NCI-H526 (cell line): ENCODE results near the gene GPHN.

Experiments
- DNase-seq, 2 experiments: peaks; one replicate each; lab custom pipeline; 2025; lab: John Stamatoyannopoulos, UW

Gene GPHN

DNA sequence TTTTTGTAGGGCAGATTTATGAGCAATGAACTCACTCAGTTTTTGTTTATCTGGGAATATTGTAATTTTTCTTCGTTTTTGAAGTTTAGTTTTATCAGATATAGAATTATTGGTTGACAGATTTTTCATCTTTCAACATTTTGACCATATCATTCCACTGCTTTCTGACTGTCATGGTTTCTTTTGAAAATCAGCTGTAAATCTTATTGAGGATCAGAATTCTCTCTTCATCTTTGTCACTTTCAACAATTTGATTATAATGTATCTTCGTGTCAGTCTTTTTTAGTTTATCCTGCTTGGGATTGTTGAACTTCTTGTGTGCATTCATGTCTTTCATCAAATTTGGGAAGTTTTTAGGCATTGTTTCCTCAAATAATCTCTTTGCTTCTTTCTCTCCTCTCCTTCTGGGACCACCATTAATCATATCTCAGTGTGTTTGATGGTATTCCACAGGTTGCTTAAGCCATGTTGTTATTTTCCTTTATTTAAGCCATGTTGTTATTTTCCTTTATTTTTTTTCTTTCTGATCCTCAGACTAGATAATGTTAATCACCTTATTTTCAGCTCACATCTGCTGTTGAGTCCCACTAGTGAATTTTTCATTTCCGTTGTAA lies 451.6 kb downstream of the GPHN start:
- DNase-seq: no peak

DNA sequence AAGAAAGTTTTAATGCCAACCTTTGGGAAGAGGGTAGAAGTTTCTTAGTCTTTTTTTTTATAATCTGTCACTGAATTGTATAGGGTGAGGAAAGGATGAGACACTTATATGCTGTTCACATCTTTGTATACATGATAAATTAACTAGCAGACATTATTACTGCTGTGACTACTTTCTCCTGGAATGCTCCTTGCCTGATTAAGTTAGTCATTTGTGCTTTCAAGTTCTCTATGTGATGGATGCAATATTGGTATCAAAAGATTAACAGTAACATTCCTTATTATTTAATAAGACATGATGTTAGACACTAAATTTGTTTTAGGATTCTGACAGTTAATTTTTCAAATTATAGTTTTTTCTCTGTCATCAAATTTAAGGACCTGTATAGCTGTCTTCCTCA lies 457.9 kb downstream of the GPHN start:
- DNase-seq: no peak

DNA sequence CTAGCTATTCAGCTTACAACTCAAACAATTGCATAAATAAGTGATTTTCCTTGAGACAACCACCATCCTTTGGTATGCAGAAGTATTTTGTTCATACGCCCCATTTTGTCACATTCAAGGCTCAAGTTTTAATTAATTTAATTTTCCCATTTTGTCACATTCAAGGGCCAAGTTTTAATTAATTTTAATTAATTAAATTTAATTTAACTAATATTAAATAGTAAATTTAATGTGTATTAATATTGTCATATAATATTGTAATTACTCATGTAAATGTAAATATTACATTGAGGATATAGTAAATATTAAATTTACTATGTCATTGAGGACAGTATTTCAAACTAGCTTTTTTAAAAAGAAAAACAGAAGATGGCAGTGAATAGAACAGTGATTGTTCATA lies 464.5 kb downstream of the GPHN start:
- DNase-seq: no peak

DNA sequence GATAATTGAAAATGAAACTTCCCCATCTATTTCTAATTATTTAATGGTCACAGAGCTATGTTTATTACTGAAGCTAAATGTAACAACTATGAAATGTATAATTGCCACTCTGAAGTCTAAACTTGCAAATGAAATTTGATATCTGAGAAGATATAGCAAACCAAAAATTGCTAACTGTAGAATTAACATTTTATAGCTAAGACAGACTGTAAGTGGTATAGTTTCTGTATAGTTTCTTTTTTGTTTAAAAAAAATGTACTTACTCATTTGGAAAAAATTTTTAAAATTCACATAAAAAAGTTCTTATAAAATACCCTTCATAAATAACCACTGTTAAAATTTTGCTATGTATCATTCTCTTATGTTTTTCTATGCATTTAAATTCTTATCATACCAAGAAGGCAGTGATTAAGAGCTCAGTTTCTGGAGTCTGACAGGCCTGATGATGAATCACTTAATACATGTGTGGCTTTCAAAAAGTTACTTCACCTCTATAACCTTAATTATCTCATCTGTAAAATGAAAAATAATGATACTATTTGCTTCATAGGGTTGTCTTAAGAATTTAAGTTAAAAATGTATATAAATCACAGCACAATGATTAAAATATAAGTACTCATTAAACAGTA lies 466.6 kb downstream of the GPHN start:
- DNase-seq: no peak

DNA sequence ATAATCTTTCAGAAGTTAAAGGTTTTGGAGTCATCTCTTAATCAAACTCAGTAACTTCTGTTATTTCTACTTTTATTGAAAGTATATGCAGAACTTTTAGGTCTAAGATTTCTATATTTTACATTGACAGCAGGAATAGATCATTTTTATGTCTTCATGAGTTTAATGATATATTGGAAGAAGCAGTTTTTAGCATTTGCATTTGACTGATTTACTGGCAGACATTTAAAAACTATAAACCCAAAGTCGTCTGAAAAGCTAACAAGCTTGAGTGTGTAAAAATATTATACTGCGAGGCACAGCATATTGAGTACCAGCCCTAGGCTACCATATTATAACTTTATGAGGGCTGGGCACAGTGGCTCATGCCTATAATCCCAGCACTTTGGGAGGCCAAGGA lies 467.3 kb downstream of the GPHN start:
- no peak for DNase-seq

DNA sequence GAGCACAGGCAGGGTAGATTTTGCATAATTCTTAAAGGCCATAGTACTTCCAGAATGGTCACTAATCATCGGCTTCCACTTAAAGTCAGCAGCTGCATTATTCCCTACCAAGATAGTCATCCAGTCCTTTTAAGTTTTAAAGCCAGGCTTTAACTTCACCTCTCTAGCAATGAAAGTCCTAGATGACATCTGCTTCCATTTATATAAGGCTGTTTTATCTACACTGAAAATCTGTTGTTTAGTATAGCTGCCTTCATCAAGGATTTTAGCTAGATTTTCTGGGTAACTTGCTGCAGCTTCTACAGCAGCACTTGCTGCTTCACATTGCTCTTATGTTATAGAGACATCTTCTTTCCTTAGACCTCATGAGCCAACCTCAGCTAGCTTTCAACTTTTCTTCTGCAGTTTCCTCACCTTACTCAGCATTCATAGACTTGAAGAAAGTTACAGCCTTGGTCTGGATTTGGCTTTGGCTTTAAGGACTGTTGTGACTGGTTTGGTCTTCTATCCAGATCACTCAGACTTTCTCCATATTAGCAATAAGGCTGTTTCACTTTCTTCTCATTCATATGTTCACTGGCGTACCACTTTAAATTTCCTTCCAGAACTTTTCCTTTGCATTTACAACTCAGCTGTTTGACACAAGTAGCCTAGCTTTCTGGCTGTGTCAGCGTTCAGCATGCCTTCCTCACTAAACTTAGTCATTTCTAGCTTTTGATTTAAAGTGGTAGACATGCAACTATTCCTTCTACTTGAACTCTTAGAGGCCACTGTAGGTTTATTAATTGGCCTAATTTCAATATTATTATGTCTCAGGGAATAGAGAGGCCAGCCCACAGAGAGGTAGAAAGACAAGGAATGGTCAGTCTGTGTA lies 471.4 kb downstream of the GPHN start:
- no peak for DNase-seq

DNA sequence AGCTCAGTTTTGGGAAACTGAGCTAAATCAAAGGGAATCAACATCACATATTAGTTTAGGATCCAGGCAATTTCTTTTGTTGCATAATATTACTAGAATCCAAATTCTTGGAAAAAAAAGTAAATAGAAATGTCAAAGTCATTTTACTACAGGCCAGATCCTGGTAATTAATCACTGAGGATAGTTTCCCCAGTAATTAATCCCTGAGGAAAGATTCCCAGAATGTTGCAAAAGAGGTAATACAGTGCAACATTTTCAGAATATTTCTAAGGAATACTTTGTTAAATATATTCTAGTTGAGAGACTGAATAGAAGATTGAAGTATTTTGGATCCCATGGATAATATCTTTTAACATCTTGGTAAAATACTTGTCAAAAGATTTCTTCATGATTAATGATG lies 474.3 kb downstream of the GPHN start:
- DNase-seq: no peak

DNA sequence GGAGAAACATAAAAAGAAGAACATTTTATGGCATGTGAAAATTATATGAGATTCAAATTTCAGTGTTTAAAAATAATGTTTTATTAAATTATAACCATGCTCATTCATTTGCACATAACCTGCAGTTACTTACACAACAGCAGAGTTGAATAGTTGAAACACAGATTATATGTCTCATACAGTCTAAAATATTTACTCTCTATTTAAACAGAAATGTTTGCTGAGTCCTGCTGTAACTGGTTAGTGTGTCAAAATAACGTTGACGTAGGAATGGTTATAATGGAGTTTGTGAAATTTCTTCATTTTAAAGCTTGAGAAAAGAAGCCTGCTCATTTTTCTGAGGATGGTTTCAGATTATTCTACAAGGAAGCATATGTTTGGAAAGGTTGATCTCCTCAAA lies 484.8 kb downstream of the GPHN start:
- DNase-seq: no peak

DNA sequence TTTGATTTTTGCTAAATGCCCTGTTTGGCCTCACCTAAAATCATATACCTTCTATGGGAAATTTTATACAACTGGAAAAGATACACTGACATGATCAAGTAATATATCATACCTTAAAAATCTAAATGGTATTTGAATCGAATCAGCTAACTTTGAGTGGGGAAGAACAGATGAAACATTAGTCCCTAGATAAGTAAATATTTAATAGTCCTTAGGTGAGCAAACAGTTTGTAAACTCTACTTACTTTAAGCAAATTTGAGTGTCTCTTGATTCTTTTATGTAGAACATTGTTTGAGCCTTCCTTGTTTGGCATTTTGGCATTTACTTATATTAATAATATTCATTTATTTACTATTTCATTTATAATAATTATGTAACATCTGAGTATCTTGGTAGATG lies 485.6 kb downstream of the GPHN start:
- DNase-seq: no peak

DNA sequence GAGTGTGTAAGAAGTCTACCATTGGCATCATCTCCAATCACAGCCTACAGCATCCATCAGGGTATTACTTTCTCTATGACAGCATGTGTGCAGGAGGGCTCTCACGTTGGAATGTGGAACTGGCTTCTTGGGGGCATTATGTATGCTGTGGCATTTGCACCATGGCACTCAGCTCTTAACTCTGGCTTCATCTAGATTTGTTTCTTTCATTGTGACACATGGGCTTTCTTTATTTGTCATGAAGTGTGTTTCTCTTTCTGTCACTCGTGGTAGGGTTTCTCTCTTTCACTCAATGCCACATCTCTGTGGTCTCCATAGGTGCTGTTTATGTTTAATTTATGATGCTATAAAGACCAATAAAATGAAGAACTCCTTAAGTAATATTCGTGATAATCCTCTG lies 490.1 kb downstream of the GPHN start:
- DNase-seq: no peak

DNA sequence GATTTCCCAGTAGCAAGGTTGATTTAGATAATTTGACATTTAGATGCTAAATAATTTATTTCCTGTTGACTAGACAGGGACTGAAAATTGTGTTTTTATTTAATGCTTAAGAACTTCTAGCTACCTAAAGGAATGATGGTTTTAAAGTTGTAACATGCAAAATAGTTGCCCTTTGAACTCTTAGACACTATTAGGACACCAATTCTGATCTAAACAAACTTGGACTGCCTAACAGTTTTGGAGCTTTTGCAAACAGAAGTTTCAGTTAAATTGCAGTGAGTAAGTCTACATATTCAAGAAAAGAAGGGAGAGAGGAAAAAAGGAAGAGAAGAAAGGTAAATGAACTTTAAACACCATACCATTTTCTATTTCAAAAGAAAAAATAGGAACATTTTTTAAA lies 492.0 kb downstream of the GPHN start:
- DNase-seq: no peak

DNA sequence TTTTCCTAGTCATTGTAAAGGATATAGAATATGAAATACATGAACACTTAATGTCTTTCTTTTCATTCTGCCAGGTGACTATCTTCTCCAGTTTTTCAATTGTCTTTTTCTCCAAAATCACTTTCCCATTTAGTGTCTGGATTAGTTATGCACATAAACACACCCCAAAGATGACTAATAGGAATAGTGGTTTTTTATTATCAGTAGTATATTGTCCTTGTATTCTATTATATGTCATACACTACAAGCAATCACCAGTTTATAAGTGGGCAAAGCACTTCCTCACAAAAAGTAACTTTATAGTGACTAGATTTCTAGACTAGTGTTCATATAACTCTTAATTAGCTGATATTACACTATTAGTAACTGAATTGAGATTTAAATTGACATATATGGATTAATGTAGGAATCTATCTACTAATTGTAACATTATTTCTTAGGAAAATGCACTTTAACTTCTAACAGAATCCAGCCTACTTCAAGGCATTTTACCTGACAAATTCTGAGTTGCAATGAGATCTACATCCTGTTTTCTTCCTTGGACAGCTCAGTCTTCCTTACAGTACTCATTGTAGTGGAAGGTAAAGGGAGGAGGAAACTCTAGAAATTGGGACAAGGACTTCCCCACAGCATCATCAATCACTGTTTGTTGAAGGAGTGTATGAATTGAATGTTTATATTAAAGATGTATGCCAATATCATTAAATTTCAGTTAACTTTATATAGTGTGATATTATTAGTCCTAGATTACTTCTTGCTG lies 495.2 kb downstream of the GPHN start:
- no peak for DNase-seq

DNA sequence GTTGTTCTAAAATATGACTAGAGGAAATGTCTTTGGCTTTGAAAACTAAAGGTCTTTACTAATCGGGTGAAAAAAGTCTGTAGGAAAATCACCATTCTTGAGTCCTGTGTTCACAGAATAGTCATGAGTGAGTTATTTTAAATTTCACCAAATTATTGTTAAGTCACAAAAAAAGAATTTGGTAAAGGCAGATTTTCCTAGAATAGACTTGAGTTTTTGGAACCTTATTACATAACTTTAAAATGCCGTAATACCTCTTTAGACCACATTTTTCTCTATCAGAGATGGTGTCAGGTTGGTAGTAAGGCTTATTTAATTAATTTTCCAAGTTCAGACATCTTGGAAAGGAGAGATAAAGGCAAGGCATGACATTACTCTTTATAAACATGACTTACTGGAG lies 496.6 kb downstream of the GPHN start:
- DNase-seq: no peak

DNA sequence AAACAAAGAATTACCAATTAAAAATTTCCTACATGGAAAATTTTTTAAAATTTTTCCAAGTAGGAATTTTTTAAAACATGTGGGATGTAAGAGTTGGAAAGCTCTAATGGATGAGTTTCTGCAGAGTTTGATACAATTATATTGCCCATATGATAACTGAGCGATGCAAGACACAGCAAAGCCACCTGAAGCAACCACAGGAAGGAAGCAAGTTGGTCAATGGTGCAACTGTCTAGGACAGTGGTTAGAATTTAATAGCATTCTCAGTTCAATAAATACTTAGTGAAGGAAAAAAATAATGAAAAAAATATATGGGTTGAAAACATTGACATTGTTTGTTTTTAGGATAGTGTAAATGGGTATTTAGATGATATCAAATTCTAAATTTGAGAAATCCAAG lies 502.7 kb downstream of the GPHN start:
- DNase-seq: no peak

DNA sequence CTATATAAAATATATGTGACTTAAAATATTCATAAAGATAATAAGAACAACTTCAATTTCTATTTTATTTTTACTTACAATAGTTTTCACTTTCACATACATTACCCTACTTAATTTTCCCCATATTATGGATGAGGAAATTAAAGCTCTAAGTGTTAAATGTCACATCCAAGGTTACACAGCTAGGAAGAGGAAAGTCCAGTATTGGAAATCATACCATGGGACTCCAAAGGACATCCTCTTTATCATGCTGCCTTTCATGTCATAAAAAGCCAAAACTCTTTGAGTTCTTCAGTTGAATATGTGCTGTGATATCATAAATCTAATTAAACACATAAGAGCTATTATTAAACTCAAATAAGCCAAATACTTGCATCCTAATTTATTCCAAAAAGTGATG lies 508.9 kb downstream of the GPHN start:
- no peak for DNase-seq

DNA sequence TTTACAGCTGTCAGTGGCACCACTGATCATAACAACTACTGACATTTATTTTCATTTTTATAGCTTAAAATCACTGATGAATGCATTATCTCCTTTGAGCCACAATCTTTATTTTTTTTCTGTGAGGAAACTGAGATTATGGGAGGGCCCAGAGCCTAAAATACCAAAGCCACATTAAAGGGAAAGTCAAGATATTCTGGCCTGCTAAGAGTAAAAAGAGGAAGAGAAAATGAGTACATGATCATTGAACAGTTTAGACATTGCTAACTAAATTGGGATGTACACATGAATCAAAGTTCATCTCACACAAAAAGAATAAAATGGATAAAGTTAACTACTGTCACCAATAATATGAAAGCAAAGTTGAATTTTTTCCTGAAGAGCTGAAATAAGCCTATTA lies 510.8 kb downstream of the GPHN start:
- no peak for DNase-seq

DNA sequence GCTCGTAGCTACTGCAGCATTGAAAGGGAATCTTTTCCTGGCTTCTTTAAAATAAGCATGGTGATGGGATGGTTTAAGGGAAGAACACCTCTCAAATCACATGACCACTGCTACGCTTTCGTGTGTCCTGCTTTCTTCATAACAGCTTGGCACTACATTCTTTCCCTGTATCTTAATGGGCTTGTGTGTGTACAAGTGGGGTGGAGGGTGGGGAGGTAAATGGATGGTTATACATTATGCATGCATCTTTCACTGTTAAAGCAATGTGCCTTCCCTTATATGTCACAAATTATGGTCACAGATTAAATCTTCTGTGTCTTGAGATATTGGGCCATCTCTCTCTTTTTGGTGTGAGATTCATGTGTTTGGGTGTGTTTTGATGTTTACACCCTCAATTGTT lies 511.8 kb downstream of the GPHN start:
- DNase-seq: no peak

DNA sequence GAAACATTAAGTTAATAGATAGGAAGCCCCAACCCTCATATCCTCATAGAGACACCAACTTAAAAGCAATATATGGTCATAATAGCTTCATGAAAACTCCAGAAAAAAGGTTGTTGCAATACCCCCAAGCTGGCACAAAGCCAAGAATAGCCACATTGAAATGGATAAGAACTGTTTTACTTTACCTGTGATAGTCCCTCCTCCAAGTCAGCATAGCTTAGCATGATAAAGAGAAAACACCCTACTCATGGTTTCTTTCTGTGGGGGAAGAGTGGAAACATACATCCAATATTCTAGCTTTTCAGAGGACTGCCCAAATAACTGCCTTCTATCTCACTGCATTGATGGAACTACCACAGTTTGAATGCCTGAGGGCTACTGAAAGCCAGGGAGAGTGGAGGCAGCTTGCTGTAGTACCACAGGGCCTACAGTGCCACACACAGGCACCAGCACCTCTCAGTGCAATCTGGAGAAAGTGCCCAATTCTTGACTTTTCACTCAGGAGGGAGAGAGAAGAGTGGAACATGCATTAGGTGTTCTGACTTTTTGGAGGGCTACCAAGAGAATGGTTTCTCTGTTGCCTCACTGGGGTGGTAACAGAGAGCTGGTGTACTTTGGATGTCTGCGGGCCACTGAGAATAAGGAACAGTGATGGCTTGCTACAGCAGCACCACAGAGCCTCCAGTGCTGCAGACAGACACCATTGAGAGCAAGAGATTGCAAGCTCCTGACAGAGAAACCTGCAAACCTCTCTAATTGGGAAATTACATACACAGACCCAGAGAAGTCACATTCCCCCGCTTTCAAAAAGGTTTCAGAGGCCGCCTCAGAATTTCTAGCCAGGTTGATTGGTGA lies 524.2 kb downstream of the GPHN start:
- DNase-seq: no peak

DNA sequence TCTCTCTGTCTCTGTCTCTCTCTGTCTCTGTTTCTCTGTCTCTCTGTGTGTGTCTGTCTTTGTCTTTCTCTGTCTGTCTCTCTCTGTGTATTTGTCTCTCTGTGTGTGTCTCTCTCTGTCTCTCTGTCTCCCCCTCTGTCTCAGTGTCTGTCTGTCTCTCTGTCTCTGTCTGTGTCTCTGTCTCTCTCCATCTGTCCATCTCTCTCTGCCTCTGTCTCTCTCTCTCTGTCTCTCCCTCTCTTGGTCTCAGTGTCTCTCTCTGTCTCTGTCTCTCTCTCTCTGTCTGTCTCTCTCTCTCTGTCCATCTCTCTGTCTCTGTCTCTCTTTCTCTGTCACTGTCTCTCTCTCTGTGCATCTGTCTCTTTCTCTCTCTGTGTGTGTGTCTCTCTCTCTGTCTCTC lies 537.5 kb downstream of the GPHN start:
- DNase-seq: no peak

DNA sequence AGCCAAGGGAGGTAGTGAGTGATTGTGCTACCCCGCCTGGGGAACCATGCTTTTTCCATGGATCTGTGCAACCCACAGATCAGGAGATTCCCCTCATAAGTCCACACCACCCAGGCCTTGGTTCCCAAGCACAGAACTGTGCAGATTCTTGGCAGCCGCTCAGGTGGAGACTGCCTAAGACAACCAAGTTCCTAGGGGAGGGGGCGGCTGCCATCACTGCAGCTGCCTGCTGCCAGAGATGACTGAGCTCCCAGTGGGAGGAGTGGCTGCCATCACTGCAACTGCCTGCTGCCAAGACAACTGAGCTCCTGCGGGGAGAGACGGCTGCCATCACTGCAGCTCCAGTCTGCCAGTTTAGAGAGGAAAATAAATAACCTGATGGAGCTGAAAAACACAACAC lies 542.9 kb downstream of the GPHN start:
- no peak for DNase-seq

DNA sequence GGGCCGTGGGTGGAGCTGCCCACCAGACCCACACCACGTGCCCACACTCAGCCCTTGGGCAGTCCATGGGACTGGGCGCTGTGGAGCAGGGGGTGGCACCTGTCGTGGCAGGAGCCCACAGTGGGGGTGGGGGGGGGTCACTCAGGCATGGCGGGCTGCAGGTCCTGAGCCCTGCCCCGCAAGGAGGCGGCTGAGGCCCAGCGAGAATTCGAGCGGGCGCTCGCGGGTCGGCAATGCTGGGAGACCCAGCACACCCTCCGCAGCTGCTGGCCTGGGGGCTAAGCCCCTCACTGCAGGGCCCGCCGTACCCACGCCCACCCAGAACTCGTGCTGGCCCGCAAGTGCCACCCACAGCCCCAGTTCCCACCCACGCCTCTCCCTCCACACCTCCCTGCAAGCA lies 548.7 kb downstream of the GPHN start:
- DNase-seq: no peak

DNA sequence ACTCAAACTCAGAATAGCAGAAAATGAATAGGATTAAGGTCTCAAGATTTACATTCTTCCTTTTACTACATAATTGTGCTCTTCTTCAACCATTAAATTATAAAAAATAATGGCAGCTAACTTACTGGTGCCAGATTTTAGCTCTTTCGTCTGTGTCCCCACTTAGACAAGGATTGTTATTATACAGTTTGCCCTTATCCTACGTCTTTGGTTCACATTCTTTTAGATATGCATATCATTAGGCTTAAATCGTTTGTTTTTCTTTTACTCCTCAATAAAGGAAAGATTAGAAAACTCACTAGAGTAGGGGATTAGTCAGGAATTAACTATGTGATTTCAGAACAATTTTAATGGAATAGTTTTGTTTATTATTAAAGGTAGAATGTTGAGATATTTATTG lies 551.6 kb downstream of the GPHN start:
- no peak for DNase-seq
